ENCODE results near the gene EEF1A2.

- TF ChIP-seq CTCF (IDR thresholded peaks at IDR 0.05) (no peak), POLR2A (IDR thresholded peaks at IDR 0.05) (no peak)
These were observed 49.7 kb upstream of the EEF1A2 start for GRCh38 chr20:63548542-63548941.

All from uterus (tissue), 2 donors.